ENCODE measurements around the gene CYGB.

The CYGB gene

GRCh38 chr17:76550712-76551615 lies 13.5 kb upstream of the CYGB start:
- peak in 1 of 56 donors; percentile 19 for DNase-seq

- no peak for DNase-seq
Measured at GRCh38 chr17:76549539-76549938, 12.0 kb upstream of the CYGB start.

GRCh38 chr17:76549215-76549518 lies 11.7 kb upstream of the CYGB start:
- DNase-seq, result no peak

GRCh38 chr17:76548378-76549214 lies 11.1 kb upstream of the CYGB start:
- no peak for DNase-seq

- no peak for DNase-seq
Measured at GRCh38 chr17:76547642-76548202, 10.2 kb upstream of the CYGB start.

GRCh38 chr17:76547183-76547641 lies 9.7 kb upstream of the CYGB start:
- DNase-seq, result peak in 35 of 56 donors; percentile 22 to 74 (median 48)

- DNase-seq, result no peak
Measured at GRCh38 chr17:76546556-76547182, 9.2 kb upstream of the CYGB start.

- DNase-seq, result peak in 1 of 56 donors; percentile 40
Measured at GRCh38 chr17:76545918-76546555, 8.5 kb upstream of the CYGB start.

- peak in 17 of 56 donors; percentile 26 to 83 (median 66) for DNase-seq
Measured at GRCh38 chr17:76544546-76545365, 7.2 kb upstream of the CYGB start.

- peak in 34 of 56 donors; percentile 43 to 83 (median 64) for DNase-seq
Measured at GRCh38 chr17:76543826-76544545, 6.5 kb upstream of the CYGB start.

- peak in 2 of 56 donors; percentile 22 to 58 for DNase-seq
Measured at GRCh38 chr17:76543482-76543825, 5.9 kb upstream of the CYGB start.

- DNase-seq, result no peak
Measured at GRCh38 chr17:76542984-76543383, 5.5 kb upstream of the CYGB start.

GRCh38 chr17:76542566-76542971 lies 5.1 kb upstream of the CYGB start:
- DNase-seq, result no peak

GRCh38 chr17:76541739-76542454 lies 4.4 kb upstream of the CYGB start:
- no peak for DNase-seq

- peak in 55 of 56 donors; percentile 41 to 99 (median 94) for DNase-seq
Measured at GRCh38 chr17:76540381-76541300, 3.1 kb upstream of the CYGB start.

GRCh38 chr17:76539631-76540271 lies 2.2 kb upstream of the CYGB start, which contains the start of gene PRCD:
Gene PRCD (plus strand): TSS chr17:76540044. CDS start chr17:76540142, 98 bp downstream.
- DNase-seq, result no peak

All from amygdala (tissue), 56 donors.